Adrenal gland (tissue), 12 donors: ENCODE results near the gene CRK. TPM values are rescaled to one million over a fixed set of nuclear protein-coding genes. Genes with fewer than 3 reads are reported as not detected.
"Not testable (repeated sequence)": the region's sequence is repeated elsewhere in the genome, so short reads cannot be mapped to it uniquely, and the experiment has no call there.

Experiments used
- DNase-seq, 7 donors: peaks; one replicate each; pipeline ENCODE4 v3.0.0-alpha.2; 2019 to 2020
- H3K27ac ChIP-seq, 5 donors: fragments of 200-600 bp; sonication (generic) in 4 of 5; 1 replicate in 3 of 5; 2 replicates in 2 of 5; pipeline versions ENCODE4 v1.5.1 to v1.8.0; 2016 to 2020; ENCODE audit warnings: mild to moderate bottlenecking in 1 of 5
- H3K27me3 ChIP-seq: fragments of 200-600 bp; 2 replicates; pipeline ENCODE4 v1.8.0; 2021
- H3K36me3 ChIP-seq, 2 donors: fragments of 200-600 bp; replicated peaks in 1 of 2; 1 replicate in 1 of 2; 2 replicates in 1 of 2; pipeline versions ENCODE4 v1.5.1 to v1.8.0; 2018 to 2022
- H3K4me1 ChIP-seq, 2 donors: fragments of 200-600 bp; replicated peaks in 1 of 2; 1 replicate in 1 of 2; 2 replicates in 1 of 2; pipeline versions ENCODE4 v1.5.1 to v1.8.0; 2018 to 2021
- H3K4me3 ChIP-seq, 4 donors: fragments of 200-600 bp; sonication (generic) in 3 of 4; one replicate each; pipeline ENCODE4 v1.5.1; 2016 to 2018
- H3K9me3 ChIP-seq, 3 donors: fragments of 200-600 bp; sonication (generic) in 1 of 3; replicated peaks in 1 of 3; 1 replicate in 2 of 3; 2 replicates in 1 of 3; pipeline versions ENCODE4 v1.5.1 to v1.8.0; 2016 to 2021
- POLR2A ChIP-seq, 2 donors: fragments of 450-650 bp; IDR thresholded peaks; one replicate each; pipeline ENCODE4 v1.6.1; 2017; ENCODE audit warnings: antibody characterized with exemption in 2 of 2, mild to moderate bottlenecking in 2 of 2, moderate library complexity in 1 of 2
- WGBS, 4 donors: extraction: QIAGEN DNeasy Blood & Tissue Kit in 2 of 4; methylation state at CpG; one replicate each; pipeline versions ENCODE4 v1.1.5 to v1.1.7; 2013 to 2017; 5-methylcytosine and 5-hydroxymethylcytosine counted together
- intact Hi-C, 2 donors: fragments of 100-400 bp; cut with DNase I; formaldehyde crosslinking; loops; one replicate each; pipeline versions ENCODE4 v1.14.1 to v1.15.0; 2022 to 2023
- polyA plus RNA-seq, 3 donors: library from polyadenylated mRNA; stranded (reverse); fragments of 200-250 nt in 2 of 3; fragments of 350-450 nt in 1 of 3; fragmentation: Illumina TruSeq in 1 of 3; extraction: RNeasy Lipid Tissue Mini Kit (QIAGEN cat#74804) in 1 of 3; gene quantifications; one replicate each; pipeline ENCODE4 v1.2.3, GENCODE V29; 2013 to 2014
- total RNA-seq, 9 donors: library from RNA; depleted of rRNA in 4 of 9; stranded (reverse); fragments of >200 nt in 4 of 9; fragments of 120-200 nt in 1 of 9; fragmentation: NEBNext Ultra II Directional in 1 of 9; extraction: Animal tissue kit (Norgen Biotek cat#: 25700) in 1 of 9; gene quantifications; one replicate each; pipeline versions ENCODE4 v1.1.0 to v1.2.4, GENCODE V29; 2013 to 2023
- TF ChIP-seq, protein P1 (sequence below), 6 experiments: fragments of 450-650 bp in 4 of 6; fragments of 200-600 bp in 2 of 6; sonication (generic) in 1 of 6; IDR thresholded peaks; 1 replicate in 5 of 6; 2 replicates in 1 of 6; pipeline versions ENCODE4 v1.5.1 to v1.8.0; 2016 to 2021; ENCODE audit warnings: antibody characterized with exemption in 6 of 6, mild to moderate bottlenecking in 2 of 6, moderate library complexity in 1 of 6
- donor health status: healthy with polysubstance abuse.
- donor health status: Bipolar disorder and iron deficiency.
- donor health status: DM: yes; HTN: yes; CAD: no.
- donor health status: DM: no; HTN: no; CAD: no.
- donor health status: DM: no; HTN: no; CAD: no.
- donor health status: DM: yes; HTN: yes; CAD: no.

CRK gene
- total and polyA plus RNA-seq, 12 donors, result 20.3 to 80.6 (median 58.5) TPM

DNA sequence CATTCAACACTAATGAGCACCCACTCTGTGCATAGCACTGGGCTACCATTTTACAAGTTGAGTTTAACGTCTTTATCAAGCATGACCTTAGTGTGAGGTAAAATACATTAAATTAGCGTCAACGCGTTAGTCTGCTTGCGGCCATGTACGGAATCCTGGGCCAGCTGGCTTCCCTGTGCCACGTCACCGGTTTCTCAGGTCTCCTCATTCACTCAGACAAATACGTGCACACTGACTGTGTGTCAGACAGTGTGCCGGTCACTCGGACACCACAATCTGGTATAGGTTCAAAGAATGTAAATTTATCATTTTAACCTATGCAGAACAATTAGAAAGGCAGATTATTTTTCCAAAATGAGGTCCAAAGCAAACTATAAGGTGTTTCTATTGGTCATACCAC, 34.6 kb downstream of the CRK start:
- H3K36me3 ChIP-seq, result peaks cover 0 to 42% of the 10 kb centered on the region in 2 donors
- H3K27ac ChIP-seq, result no peak overlapping the region
- H3K4me1 ChIP-seq, result peaks cover 0 to 7% of the 10 kb centered on the region in 2 donors
- no peaks in the 10 kb centered on the region for H3K9me3 ChIP-seq
- no peak for DNase-seq
- TF ChIP-seq, protein P1, sequence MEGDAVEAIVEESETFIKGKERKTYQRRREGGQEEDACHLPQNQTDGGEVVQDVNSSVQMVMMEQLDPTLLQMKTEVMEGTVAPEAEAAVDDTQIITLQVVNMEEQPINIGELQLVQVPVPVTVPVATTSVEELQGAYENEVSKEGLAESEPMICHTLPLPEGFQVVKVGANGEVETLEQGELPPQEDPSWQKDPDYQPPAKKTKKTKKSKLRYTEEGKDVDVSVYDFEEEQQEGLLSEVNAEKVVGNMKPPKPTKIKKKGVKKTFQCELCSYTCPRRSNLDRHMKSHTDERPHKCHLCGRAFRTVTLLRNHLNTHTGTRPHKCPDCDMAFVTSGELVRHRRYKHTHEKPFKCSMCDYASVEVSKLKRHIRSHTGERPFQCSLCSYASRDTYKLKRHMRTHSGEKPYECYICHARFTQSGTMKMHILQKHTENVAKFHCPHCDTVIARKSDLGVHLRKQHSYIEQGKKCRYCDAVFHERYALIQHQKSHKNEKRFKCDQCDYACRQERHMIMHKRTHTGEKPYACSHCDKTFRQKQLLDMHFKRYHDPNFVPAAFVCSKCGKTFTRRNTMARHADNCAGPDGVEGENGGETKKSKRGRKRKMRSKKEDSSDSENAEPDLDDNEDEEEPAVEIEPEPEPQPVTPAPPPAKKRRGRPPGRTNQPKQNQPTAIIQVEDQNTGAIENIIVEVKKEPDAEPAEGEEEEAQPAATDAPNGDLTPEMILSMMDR (IDR thresholded peaks at IDR 0.05), result no peak
- no peak for TF ChIP-seq POLR2A (IDR thresholded peaks at IDR 0.05)
- no peaks in the 10 kb centered on the region for H3K27me3 ChIP-seq
- H3K4me3 ChIP-seq, result no peak overlapping the region
- 94 to 95% (median 95%) methylated on average over 11 of the region's 11 CpGs for WGBS, 4 donors
- intact Hi-C loops, result no loop called here

DNA sequence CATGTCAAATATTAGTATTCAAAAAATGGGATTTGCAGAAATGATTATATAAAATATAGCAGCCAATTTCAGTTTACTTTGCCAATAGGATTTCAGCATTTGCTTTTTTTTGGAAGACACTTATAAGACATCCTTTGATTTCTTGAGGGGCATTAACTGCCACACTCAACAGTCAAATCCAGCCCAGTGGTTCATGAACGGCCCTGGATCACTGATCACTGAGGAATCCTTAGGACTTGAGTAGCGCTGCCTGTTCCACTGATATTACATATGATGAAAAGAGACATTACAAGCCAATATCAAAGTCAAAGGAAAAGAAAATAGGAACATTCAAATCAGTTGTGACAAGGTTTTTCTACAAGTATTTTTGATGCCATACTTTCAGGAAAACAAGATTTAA, 35.1 kb downstream of the CRK start:
- H3K4me1 ChIP-seq, result peaks cover 0 to 7% of the 10 kb centered on the region in 2 donors
- intact Hi-C loops, result no loop called here
- no peak overlapping the region for H3K27ac ChIP-seq
- WGBS, 4 donors, result 90 to 93% (median 91%) methylated on average over 2 of the region's 2 CpGs
- peaks cover 0 to 42% of the 10 kb centered on the region in 2 donors for H3K36me3 ChIP-seq
- no peak overlapping the region for H3K4me3 ChIP-seq
- no peak for DNase-seq
- no peaks in the 10 kb centered on the region for H3K27me3 ChIP-seq
- no peak for TF ChIP-seq POLR2A (IDR thresholded peaks at IDR 0.05)
- TF ChIP-seq, protein P1 (IDR thresholded peaks at IDR 0.05), result no peak
- no peaks in the 10 kb centered on the region for H3K9me3 ChIP-seq

DNA sequence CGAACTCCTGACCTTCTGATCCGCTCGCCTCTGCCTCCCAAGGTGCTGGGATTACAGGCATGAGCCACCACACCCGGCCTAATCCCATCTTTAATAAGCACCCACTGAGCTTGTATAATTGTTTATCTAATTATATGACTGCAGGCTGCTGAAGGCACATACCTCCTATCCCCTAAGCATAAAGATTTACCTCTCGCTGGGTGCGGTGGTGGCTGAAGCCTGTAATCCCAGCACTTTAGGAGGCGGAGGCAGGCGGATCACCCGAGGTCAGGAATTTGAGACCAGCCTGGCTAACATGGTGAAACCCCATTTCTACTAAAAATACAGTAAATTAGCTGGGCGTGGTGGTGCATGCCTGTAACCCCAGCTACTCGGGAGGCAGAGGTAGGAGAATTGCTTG, 35.9 kb downstream of the CRK start:
- no peaks in the 10 kb centered on the region for H3K27me3 ChIP-seq
- peaks cover 0 to 7% of the 10 kb centered on the region in 2 donors for H3K4me1 ChIP-seq
- no peak overlapping the region for H3K27ac ChIP-seq
- intact Hi-C loops, result no loop called here
- no peak for DNase-seq
- TF ChIP-seq, protein P1 (IDR thresholded peaks at IDR 0.05), result no peak
- no peak for TF ChIP-seq POLR2A (IDR thresholded peaks at IDR 0.05)
- no peak overlapping the region for H3K4me3 ChIP-seq
- WGBS, 4 donors, result 95 to 97% (median 96%) methylated on average over 8 to 11 of the region's 11 CpGs
- H3K9me3 ChIP-seq, result no peaks in the 10 kb centered on the region
- peaks cover 0 to 35% of the 10 kb centered on the region in 2 donors for H3K36me3 ChIP-seq

DNA sequence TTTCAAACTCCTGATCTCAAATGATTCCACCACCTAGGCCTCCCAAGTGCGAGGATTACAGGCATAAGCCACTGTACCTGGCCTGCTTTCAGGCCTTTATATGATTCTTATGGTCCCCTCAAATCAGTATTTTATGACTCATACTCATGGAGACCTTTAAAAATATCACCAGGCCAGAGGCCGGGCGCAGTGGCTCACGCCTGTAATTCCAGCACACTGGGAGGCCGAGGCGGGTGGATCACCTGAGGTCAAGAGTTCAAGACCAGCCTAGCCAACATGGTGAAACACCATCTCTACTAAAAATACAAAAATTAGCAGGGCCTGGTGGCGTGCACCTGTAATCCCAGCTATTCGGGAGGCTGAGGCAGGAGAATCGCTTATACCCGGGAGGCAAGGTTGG, 37.6 kb downstream of the CRK start:
- H3K4me3 ChIP-seq, H3K4me1 ChIP-seq, H3K9me3 ChIP-seq, H3K27ac ChIP-seq, H3K27me3 ChIP-seq, DNase-seq, intact Hi-C loops: not testable (repeated sequence)
- H3K36me3 ChIP-seq, result peaks cover 0 to 33% of the 10 kb centered on the region in 2 donors
- WGBS, 4 donors, result 87 to 97% (median 93%) methylated on average over 10 of the region's 10 CpGs

GRCh38 chr17:1416414-1416813, 39.6 kb downstream of the CRK start:
- intact Hi-C loops, result no loop called here
- Histone ChIP-seq H3K4me1 (no peaks in the 10 kb centered on the region), H3K4me3 (no peak overlapping the region), H3K36me3 (peaks cover 0 to 16% of the 10 kb centered on the region in 2 donors), H3K9me3 (no peaks in the 10 kb centered on the region), H3K27me3 (no peaks in the 10 kb centered on the region), H3K27ac (no peak overlapping the region)
- TF ChIP-seq POLR2A (IDR thresholded peaks at IDR 0.05), result no peak
- TF ChIP-seq, protein P1 (IDR thresholded peaks at IDR 0.05), result no peak
- no peak for DNase-seq
- 93 to 97% (median 96%) methylated on average over 5 of the region's 5 CpGs for WGBS, 4 donors
